GM21381 (cell line): Measurements from ENCODE around the gene ST3GAL6.

Source experiments
- ATAC-seq: cut with Tn5 transposase; IDR thresholded peaks from one replicate; pipeline ENCODE4 v1.9.1; 2021; ENCODE audit warnings: mild to moderate bottlenecking, moderate library complexity; ENCODE audit not compliant: unreplicated experiment

ST3GAL6 gene

DNA sequence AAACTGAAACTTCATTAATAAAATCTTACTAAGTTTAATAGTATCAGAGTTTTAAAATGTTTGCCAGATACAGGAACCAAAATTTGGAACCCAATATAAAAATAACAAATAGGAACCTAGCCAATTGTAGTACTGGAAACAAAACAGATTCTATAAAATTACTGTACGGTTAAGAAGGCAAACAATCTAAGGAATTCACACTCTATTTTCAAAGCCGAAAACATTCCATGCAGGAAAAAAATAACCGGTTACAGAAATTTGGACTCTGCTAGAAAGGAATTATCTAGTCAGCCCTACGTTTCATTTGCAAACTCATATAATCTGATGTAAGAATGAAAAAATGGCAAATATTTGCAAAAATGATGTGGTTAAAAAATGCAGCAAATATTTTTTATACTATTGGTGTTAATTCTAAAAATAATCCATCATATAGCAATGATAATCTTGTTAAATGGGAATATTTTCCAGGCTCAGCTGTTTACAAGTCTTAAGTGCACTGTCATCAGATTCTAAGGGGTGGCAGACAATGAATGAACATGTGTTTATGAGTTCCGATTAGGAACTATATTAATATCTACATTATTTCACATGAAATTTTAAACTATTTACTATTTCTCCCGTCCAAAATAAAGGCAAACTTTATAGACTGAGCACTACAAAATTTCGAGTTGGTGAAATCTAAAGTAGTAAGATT is 80.3 kb downstream of the ST3GAL6 start:
- ATAC-seq, result no peak
